Astrocyte (in vitro differentiated cells and primary cell): ENCODE data around the gene ENTREP1. TPM values are rescaled to one million over a fixed set of nuclear protein-coding genes. Genes with fewer than 3 reads are reported as not detected.
"Not testable (repeated sequence)": the region's sequence is repeated elsewhere in the genome, so short reads cannot be mapped to it uniquely, and the experiment has no call there.

ENCODE experiments used
- DNase-seq: peaks from one replicate; pipeline ENCODE4 v3.0.0-alpha.2; 2010; ENCODE audit warnings: low read depth
- FAIRE-seq: peaks from 2 replicates; lab custom pipeline; 2011; peaks lifted over from hg19 to GRCh38; lab: Jason Lieb, UNC
- H2AFZ ChIP-seq: 2 replicates; pipeline ENCODE4 v1.6.0; 2012; ENCODE audit warnings: low read depth, low read length, inconsistent platforms
- H3K27ac ChIP-seq: 2 replicates; pipeline ENCODE4 v1.5.1; 2011; ENCODE audit warnings: low read depth, low read length, inconsistent platforms
- H3K27me3 ChIP-seq: 2 replicates; pipeline ENCODE4 v1.6.0; 2011; ENCODE audit warnings: low read length, inconsistent platforms; ENCODE audit not compliant: insufficient read depth
- H3K36me3 ChIP-seq: 2 replicates; pipeline ENCODE4 v1.5.1; 2011; ENCODE audit warnings: low read length, inconsistent platforms; ENCODE audit not compliant: insufficient read depth
- H3K4me1 ChIP-seq: 2 replicates; pipeline ENCODE4 v1.5.1; 2011; ENCODE audit warnings: low read length, inconsistent platforms; ENCODE audit not compliant: insufficient read depth
- H3K4me2 ChIP-seq: 2 replicates; pipeline ENCODE4 v1.6.0; 2012; ENCODE audit warnings: low read length, inconsistent platforms
- H3K4me3 ChIP-seq: 2 replicates; pipeline ENCODE4 v1.5.1; 2011; ENCODE audit warnings: low read depth, mild to moderate bottlenecking, low read length, inconsistent platforms; ENCODE audit not compliant: insufficient read depth
- H3K79me2 ChIP-seq: 2 replicates; pipeline ENCODE4 v1.6.0; 2012; ENCODE audit warnings: mild to moderate bottlenecking, low read length, inconsistent platforms; ENCODE audit not compliant: insufficient read depth
- H3K9ac ChIP-seq: 2 replicates; pipeline ENCODE4 v1.6.0; 2012; ENCODE audit warnings: mild to moderate bottlenecking, low read length, inconsistent platforms
- H3K9me3 ChIP-seq: 2 replicates; pipeline ENCODE4 v1.5.1; 2012; ENCODE audit warnings: low read depth, mild to moderate bottlenecking, low read length, inconsistent platforms; ENCODE audit not compliant: insufficient read depth
- H4K20me1 ChIP-seq: 2 replicates; pipeline ENCODE4 v1.6.0; 2012; ENCODE audit warnings: low read length, inconsistent platforms; ENCODE audit not compliant: insufficient read depth
- H3K27ac Mint-ChIP-seq: one replicate; pipeline ENCODE4 v1.8.0; 2021; ENCODE audit warnings: mild to moderate bottlenecking, mixed read lengths; ENCODE audit not compliant: unreplicated experiment
- H3K27me3 Mint-ChIP-seq: one replicate; pipeline ENCODE4 v1.8.0; 2021; ENCODE audit warnings: low read depth, mixed read lengths; ENCODE audit not compliant: unreplicated experiment
- H3K36me3 Mint-ChIP-seq: one replicate; pipeline ENCODE4 v1.8.0; 2021; ENCODE audit warnings: low read depth, mixed read lengths; ENCODE audit not compliant: unreplicated experiment
- H3K4me1 Mint-ChIP-seq: one replicate; pipeline ENCODE4 v1.8.0; 2021; ENCODE audit warnings: low read depth, mixed read lengths; ENCODE audit not compliant: unreplicated experiment
- H3K4me3 Mint-ChIP-seq: one replicate; pipeline ENCODE4 v1.8.0; 2021; ENCODE audit warnings: mild to moderate bottlenecking, moderate library complexity, mixed read lengths; ENCODE audit not compliant: unreplicated experiment
- H3K9me3 Mint-ChIP-seq: one replicate; pipeline ENCODE4 v1.8.0; 2021; ENCODE audit warnings: mild to moderate bottlenecking, mixed read lengths; ENCODE audit not compliant: unreplicated experiment
- CTCF ChIP-seq: IDR thresholded peaks from 2 replicates; pipeline ENCODE4 v1.5.1; 2011; ENCODE audit warnings: low read depth, mild to moderate bottlenecking, inconsistent platforms, low read length, moderate library complexity; ENCODE audit not compliant: insufficient read depth
- EZH2 ChIP-seq: IDR thresholded peaks from 2 replicates; pipeline ENCODE4 v1.6.1; 2012; ENCODE audit warnings: mild to moderate bottlenecking, low read length, inconsistent platforms; ENCODE audit not compliant: insufficient read depth
- total RNA-seq: library from RNA; stranded (reverse); gene quantifications from 2 replicates; pipeline ENCODE4 v1.2.1, GENCODE V29; 2021

Gene ENTREP1
- total RNA-seq, 1 donor from 2014 or later = 3.4 TPM

GRCh38 chr9:69303331-69303730 lies 21.7 kb upstream of the ENTREP1 start:
- TF ChIP-seq EZH2 = no peak
- TF ChIP-seq CTCF = no peak
- no peaks in the 10 kb centered on the region for H3K27me3 ChIP-seq
- no peaks in the 10 kb centered on the region for H3K9me3 Mint-ChIP-seq
- H4K20me1 ChIP-seq = no peaks in the 10 kb centered on the region
- no peak overlapping the region for H3K27ac ChIP-seq
- H3K4me3 Mint-ChIP-seq = no peak overlapping the region
- H2AFZ ChIP-seq = no peak overlapping the region
- DNase-seq (no peak), FAIRE-seq (no peak)
- no peaks in the 10 kb centered on the region for H3K27me3 Mint-ChIP-seq
- H3K4me2 ChIP-seq = no peak overlapping the region
- no peak overlapping the region for H3K9ac ChIP-seq
- no peak overlapping the region for H3K27ac Mint-ChIP-seq
- H3K4me1 Mint-ChIP-seq = peaks cover 11% of the 10 kb centered on the region
- no peaks in the 10 kb centered on the region for H3K36me3 Mint-ChIP-seq
- H3K4me1 ChIP-seq = peaks cover 10% of the 10 kb centered on the region
- H3K79me2 ChIP-seq = no peaks in the 10 kb centered on the region
- H3K4me3 ChIP-seq = no peak overlapping the region
- no peaks in the 10 kb centered on the region for H3K9me3 ChIP-seq
- H3K36me3 ChIP-seq = no peaks in the 10 kb centered on the region

GRCh38 chr9:69306895-69307445 lies 18.0 kb upstream of the ENTREP1 start:
- not testable (repeated sequence) for H3K27me3 Mint-ChIP-seq, H3K4me3 ChIP-seq, H3K9ac ChIP-seq, H3K27ac ChIP-seq, H3K4me3 Mint-ChIP-seq, FAIRE-seq, H3K79me2 ChIP-seq, H2AFZ ChIP-seq, H3K27ac Mint-ChIP-seq, H3K4me2 ChIP-seq, DNase-seq, H4K20me1 ChIP-seq, H3K9me3 ChIP-seq, H3K9me3 Mint-ChIP-seq, H3K27me3 ChIP-seq, H3K36me3 ChIP-seq, H3K36me3 Mint-ChIP-seq
- peaks cover 14% of the 10 kb centered on the region for H3K4me1 ChIP-seq
- peaks cover 18% of the 10 kb centered on the region for H3K4me1 Mint-ChIP-seq

GRCh38 chr9:69307446-69308205 lies 17.4 kb upstream of the ENTREP1 start:
- FAIRE-seq = peak; percentile 37
- H3K27ac ChIP-seq = peak overlapping the region; percentile 23

More at GRCh38 chr9:69307446-69308205, 17.4 kb upstream of the ENTREP1 start:
- no peak overlapping the region for H2AFZ ChIP-seq
- Mint-ChIP-seq H3K36me3 (peaks cover 3% of the 10 kb centered on the region), H3K27ac (peak overlapping the region; percentile 88), H3K4me3 (no peak overlapping the region), H3K9me3 (peaks cover 11% of the 10 kb centered on the region), H3K27me3 (no peaks in the 10 kb centered on the region), H3K4me1 (peaks cover 18% of the 10 kb centered on the region)
- TF ChIP-seq EZH2 (no peak), CTCF (no peak)
- DNase-seq = peak; percentile 96
- H3K9me3 ChIP-seq = peaks cover 1% of the 10 kb centered on the region
- H3K79me2 ChIP-seq = no peaks in the 10 kb centered on the region
- no peaks in the 10 kb centered on the region for H3K27me3 ChIP-seq
- no peaks in the 10 kb centered on the region for H3K36me3 ChIP-seq
- H4K20me1 ChIP-seq = no peaks in the 10 kb centered on the region
- H3K4me3 ChIP-seq = no peak overlapping the region
- peak overlapping the region; percentile 43 for H3K4me2 ChIP-seq
- peaks cover 14% of the 10 kb centered on the region for H3K4me1 ChIP-seq
- no peak overlapping the region for H3K9ac ChIP-seq
